ENCODE results near the gene SH3RF2. TPM values are rescaled to one million over a fixed set of nuclear protein-coding genes. Genes with fewer than 3 reads are reported as not detected.

The SH3RF2 gene
- total and polyA plus RNA-seq, 2 donors (not counting 3 experiments of a cell fraction or from before 2014, with no cell fraction given) = 0.54 to 0.84 TPM

DNA sequence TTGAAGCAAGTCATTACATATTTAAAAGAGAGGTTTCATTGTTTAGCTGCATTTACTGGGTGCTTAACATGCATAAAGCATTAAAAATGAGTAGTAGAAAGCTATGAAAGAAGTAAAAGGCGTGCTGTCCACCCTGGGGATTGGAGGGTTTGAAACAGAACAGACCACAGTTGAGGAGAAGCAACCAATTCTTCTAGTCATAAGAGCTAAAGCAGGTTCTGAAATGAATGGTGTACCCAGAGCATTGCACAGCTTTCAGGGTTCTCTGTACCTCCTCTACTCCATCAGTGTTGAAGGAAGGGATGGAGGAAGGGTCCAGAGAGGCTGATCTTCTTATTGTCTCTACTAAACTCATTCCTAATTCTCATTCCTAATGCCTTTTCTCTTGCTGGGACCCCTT lies 68.9 kb downstream of the SH3RF2 start:
- CTCF ChIA-PET = interaction anchor here (1.1 kb wide), 1 partner anchor 10 kb away, joined by 3 read pairs; no protein-coding TSS in a partner anchor
- BruUV-seq (replicated peaks) = no TSS peak
- Histone ChIP-seq H3K79me2 (ENCODE audit: control insufficient read depth, insufficient read depth, low read length) (no peaks in the 10 kb centered on the region), H3K4me1 (ENCODE audit: control insufficient read depth, extremely low read depth, insufficient read depth, low read length) (no peaks in the 10 kb centered on the region), H2AFZ (ENCODE audit: low read depth, low read length) (no peak overlapping the region), H3K4me3 (replicated peaks in 1 of 3; ENCODE audit: insufficient read depth in 1 of 3, low read depth in 1 of 3, low read length in 3 of 3) (no peak overlapping the region), H3K4me2 (ENCODE audit: insufficient read depth, low read length) (no peak overlapping the region), H3K9me1 (replicated peaks; ENCODE audit: control insufficient read depth, extremely low read depth, insufficient read depth, low read length) (no peaks in the 10 kb centered on the region), H3K9ac (replicated peaks; ENCODE audit: extremely low read depth, insufficient read depth, low read length) (no peak overlapping the region), H3K9me3 (replicated peaks; ENCODE audit: control insufficient read depth, insufficient read depth, low read length) (no peaks in the 10 kb centered on the region), H3K27ac (ENCODE audit: insufficient read depth, low read depth, low read length) (no peak overlapping the region), H3K36me3 (ENCODE audit: control insufficient read depth in 2 of 2, extremely low read depth in 1 of 2, insufficient read depth in 2 of 2, low read length in 2 of 2) (no peaks in the 10 kb centered on the region), H3K27me3 (ENCODE audit: control insufficient read depth in 2 of 2, insufficient read depth in 2 of 2, low read length in 2 of 2) (no peaks in the 10 kb centered on the region), H4K20me1 (replicated peaks; ENCODE audit: control insufficient read depth, extremely low read depth, insufficient read depth, low read length) (no peaks in the 10 kb centered on the region)
- dilution Hi-C loops (cut with MboI; ENCODE audit: extremely low pct_ligation_motif_present, low sequenced_read_pairs) (no loop called here), intact Hi-C loops (cut with micrococcal nuclease) (no loop called here)
- POLR2A ChIA-PET = no interaction called here
- FAIRE-seq (no peak), DNase-seq (ENCODE audit: low read depth, low spot score) (no peak)
- no peak for TF ChIP-seq FOS (IDR thresholded peaks at IDR 0.05; ENCODE audit: borderline replicate concordance, insufficient read depth, low read length)
- no peak for TF ChIP-seq CTCF (IDR thresholded peaks at IDR 0.05; ENCODE audit: extremely low read depth in 1 of 2, insufficient read depth in 1 of 2, low read depth in 1 of 2, low read length in 2 of 2)
- TF ChIP-seq GATA2 (IDR thresholded peaks at IDR 0.05; ENCODE audit: insufficient read depth, insufficient read length, low read depth, low read length) = no peak
- TF ChIP-seq, protein P1, sequence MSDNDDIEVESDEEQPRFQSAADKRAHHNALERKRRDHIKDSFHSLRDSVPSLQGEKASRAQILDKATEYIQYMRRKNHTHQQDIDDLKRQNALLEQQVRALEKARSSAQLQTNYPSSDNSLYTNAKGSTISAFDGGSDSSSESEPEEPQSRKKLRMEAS (IDR thresholded peaks at IDR 0.05; ENCODE audit: insufficient read depth, insufficient read length) = no peak
- TF ChIP-seq JUN (IDR thresholded peaks at IDR 0.05; ENCODE audit: borderline replicate concordance, insufficient read depth, insufficient read length, low read depth) = no peak
- TF ChIP-seq EZH2 (IDR thresholded peaks at IDR 0.05; ENCODE audit: borderline replicate concordance, low read depth, low read length, severe bottlenecking) = no peak
- TF ChIP-seq POLR2A (IDR thresholded peaks at IDR 0.05; ENCODE audit: low read depth, low read length) = no peak
- TF ChIP-seq POLR2AphosphoS5 (IDR thresholded peaks at IDR 0.05; ENCODE audit: insufficient read depth, low read depth, low read length) = no peak
- no peak for TF ChIP-seq MYC (IDR thresholded peaks at IDR 0.05; ENCODE audit: low read depth, low read length)
